Measurements from ENCODE around the gene PDPR. TPM values are rescaled to one million over a fixed set of nuclear protein-coding genes. Genes with fewer than 3 reads are reported as not detected.
"Not testable (repeated sequence)": the region's sequence is repeated elsewhere in the genome, so short reads cannot be mapped to it uniquely, and the experiment has no call there.

PDPR gene
- 15.3 and 29.9 TPM in 2 replicates for total RNA-seq (ENCODE audit: low replicate concordance)
- long read RNA-seq, partial matches to known transcripts = 0 of 6 reads
- long read RNA-seq, other reads (novel, unspliced or antisense) = 6 of 6 reads

DNA sequence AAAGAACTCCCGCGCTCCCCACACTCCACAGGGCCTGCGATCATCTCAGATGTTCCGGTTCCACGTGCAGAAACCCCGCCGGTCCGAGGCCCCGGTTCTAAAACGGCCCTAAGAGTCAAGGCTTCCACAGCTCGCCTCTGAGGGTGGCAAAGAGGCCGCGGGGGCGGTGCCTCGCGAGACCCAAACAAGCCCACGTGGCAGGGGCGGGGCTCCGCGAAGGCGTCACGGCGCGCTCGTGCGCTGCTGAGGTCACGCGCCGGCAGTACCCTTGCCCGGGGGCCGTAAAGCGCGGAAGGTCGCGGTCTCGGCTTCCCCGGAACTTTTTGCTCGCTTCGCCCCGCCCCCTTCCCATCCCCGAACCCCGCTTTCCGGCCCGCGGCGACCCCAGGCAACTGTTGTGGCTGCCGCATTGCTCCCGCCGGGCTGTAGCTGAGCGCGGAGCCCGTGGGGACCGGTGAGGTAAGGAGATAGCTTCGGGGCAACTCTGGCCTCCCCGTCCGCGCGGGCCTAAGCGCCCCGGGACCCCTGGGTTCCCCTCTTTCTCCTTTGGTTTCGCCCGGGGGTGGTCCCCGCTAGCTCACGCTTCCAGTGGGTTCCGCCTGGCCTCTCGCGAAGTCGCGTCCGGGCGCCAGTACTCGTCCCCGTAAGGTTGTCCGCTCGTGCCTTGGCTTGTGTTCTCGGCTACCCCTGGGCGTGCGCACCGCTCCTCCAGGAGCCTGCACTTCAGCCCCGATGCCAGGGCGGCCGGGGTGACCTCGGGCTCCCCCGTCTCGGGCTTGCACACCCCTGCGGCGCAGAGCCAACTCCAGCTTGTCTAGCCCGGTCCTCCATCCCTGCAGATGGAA, at the start of gene PDPR:
PDPR (plus strand) TSS at position 351 of the 845 bp plus-strand sequence. CDS start 6,161 bp downstream, outside the sequence.
- H3K36me3 Mint-ChIP-seq; H3K4me1 Mint-ChIP-seq (ENCODE audit: unreplicated experiment); H3K27me3 Mint-ChIP-seq; H3K9me3 Mint-ChIP-seq: not testable (repeated sequence)
- H3K27ac Mint-ChIP-seq = peak within 1 kb of the TSS; percentile 66
- peak; percentile 95 for DNase-seq (ENCODE audit: extremely low spot score, unreplicated experiment)
- peak within 1 kb of the TSS; percentile 93 for H3K4me3 Mint-ChIP-seq

DNA sequence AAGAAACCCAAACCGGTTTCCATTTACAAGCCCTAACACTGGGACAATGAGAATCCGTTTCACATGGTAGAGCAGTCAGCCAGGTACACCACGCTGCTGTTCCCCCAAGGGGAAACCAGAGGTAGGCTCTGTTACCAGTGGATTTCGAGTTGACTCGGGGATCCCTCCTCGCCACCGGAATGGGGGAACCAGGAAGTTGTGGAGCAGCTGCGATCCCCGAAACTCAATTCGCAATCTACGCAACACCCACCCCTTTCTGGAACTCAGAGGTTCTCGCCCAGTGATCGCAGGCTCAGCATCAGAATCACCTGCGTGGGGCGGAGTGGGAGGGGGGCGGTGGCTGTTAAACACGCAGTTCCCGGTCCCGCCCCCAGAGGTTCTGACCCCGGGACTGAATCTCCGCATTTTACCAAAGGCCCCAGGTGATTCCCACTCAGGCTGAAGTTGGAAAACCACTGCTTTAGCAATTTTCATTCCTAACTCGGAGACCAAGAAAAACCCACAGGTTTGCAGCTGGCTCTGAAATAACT, 49.2 kb upstream of the PDPR start:
- not testable (repeated sequence) for H3K36me3 Mint-ChIP-seq, H3K27me3 Mint-ChIP-seq, H3K9me3 Mint-ChIP-seq
- peak overlapping the region; percentile 88 for H3K27ac Mint-ChIP-seq
- H3K4me1 Mint-ChIP-seq (ENCODE audit: unreplicated experiment) = peaks cover 17% of the 10 kb centered on the region
- H3K4me3 Mint-ChIP-seq = peak overlapping the region; percentile 88
- DNase-seq (ENCODE audit: extremely low spot score, unreplicated experiment) = peak; percentile 68

DNA sequence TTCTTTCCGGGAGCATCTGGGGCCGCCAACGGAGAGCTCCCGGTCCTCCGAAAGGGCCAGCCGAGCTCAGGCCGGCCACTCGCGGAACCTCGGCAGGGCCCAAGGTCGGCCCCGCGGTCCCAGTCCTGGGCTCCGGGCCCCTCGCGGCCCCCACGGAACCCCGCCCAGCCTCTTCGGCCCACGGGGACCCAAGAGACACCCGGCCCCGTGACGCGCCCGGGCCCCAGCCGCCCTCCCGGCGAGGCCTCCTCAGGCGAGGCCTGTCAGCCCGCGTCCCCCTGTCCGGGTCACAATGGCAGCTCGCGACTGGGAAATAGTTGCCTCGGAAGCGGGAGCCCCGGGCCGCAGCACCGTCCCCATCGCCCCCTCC, 48.8 kb upstream of the PDPR start:
- not testable (repeated sequence) for H3K9me3 Mint-ChIP-seq

DNA sequence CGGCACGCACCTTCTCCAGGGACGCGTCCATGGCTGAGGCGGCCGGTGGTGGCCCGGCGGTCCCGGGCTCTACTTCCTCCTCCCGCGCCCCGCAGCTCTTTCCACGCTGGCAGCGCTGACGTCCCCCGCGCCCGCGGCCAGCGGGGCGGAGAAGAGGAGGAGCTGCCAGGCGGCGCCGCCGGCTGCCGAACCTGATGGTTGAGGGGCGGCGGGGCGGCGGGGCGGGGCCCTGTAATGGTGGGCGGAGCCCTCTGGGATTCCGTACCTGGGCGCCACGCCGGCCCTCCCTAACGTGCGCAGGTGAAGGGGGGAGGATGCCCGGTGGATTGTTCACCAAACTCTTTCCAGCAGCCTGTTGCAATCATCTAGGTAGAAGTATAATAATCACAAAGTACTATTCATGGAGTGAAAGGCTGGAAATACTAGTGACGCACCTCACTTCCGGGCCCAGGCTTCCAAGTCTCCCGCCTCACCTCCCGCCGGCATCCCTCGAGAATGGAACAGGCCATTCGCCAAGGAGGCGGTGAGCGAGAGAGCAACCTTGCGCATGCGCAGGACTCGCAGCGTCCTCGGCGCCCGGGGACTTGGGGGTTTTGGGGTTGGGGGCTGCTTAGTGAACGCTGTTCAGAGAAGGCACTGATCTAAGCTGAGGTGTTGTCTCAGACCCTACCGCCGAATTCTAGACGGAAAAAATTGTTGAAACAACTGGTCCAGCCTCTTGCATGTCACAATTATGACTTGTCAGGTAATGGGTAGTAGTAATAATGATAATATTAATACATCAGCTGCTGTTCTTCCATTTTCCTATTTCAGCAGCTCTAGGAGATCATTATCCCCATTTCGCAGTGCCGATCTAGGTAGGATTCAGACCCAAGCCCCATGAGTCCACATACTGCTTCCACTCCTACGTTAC, 48.1 kb upstream of the PDPR start:
- H3K36me3 Mint-ChIP-seq, H3K27me3 Mint-ChIP-seq, H3K9me3 Mint-ChIP-seq: not testable (repeated sequence)
- H3K27ac Mint-ChIP-seq = peak overlapping the region; percentile 86
- peaks cover 13% of the 10 kb centered on the region for H3K4me1 Mint-ChIP-seq (ENCODE audit: unreplicated experiment)
- peak overlapping the region; percentile 90 for H3K4me3 Mint-ChIP-seq
- DNase-seq (ENCODE audit: extremely low spot score, unreplicated experiment) = peak; percentile 91

More for the DNA sequence above, 48.8 kb upstream of the PDPR start:
- not testable (repeated sequence) for DNase-seq (ENCODE audit: extremely low spot score, unreplicated experiment); H3K27me3 Mint-ChIP-seq; H3K36me3 Mint-ChIP-seq
- Mint-ChIP-seq H3K4me3 (peak overlapping the region; percentile 88), H3K27ac (peak overlapping the region; percentile 88), H3K4me1 (ENCODE audit: unreplicated experiment) (peaks cover 17% of the 10 kb centered on the region)

DNA sequence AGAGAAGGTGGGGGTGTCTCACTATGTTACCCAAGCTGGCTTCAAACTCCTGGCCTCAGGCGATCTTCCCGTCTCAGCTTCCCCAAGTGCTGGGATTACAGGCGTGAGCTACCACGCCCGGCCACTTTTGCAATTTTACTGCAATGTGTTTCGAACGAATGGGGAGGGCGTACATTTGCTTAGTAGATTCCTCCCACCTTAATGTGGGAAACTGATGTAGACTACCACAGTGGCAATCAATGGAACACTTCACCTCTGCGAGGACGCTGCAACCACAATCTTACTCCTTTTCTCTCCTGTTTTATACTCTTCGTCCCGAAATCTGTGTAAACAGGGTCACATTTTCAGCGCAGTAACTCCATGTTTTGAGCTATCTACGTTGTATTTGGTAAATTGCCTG, 47.4 kb upstream of the PDPR start:
- Mint-ChIP-seq H3K4me1 (ENCODE audit: unreplicated experiment) (peaks cover 11% of the 10 kb centered on the region), H3K4me3 (peak overlapping the region; percentile 82), H3K27ac (peak overlapping the region; percentile 51)
- H3K36me3 Mint-ChIP-seq; H3K27me3 Mint-ChIP-seq; DNase-seq (ENCODE audit: extremely low spot score, unreplicated experiment); H3K9me3 Mint-ChIP-seq: not testable (repeated sequence)

DNA sequence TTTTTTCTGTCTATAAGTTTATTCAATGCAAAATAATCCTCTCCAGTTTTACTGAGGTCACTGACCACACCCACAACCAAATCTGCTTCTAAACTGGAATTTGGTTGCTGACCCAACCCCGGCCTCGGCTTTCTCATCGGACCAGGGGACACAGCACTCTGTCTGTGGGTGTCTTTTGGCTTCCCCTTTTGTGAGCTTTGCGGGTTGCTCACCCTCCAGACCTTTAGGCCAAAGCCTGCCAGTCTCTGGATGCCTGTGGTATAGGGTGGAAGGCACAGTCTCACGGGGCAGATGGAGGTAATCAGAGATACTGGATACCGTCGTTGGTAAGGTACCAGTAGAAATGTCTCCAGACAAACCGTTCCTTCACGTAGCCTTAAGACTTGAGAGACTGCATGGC, 35.1 kb upstream of the PDPR start:
- H3K4me1 Mint-ChIP-seq (ENCODE audit: unreplicated experiment); H3K4me3 Mint-ChIP-seq; H3K9me3 Mint-ChIP-seq; H3K27ac Mint-ChIP-seq; H3K36me3 Mint-ChIP-seq; DNase-seq (ENCODE audit: extremely low spot score, unreplicated experiment); H3K27me3 Mint-ChIP-seq: not testable (repeated sequence)

DNA sequence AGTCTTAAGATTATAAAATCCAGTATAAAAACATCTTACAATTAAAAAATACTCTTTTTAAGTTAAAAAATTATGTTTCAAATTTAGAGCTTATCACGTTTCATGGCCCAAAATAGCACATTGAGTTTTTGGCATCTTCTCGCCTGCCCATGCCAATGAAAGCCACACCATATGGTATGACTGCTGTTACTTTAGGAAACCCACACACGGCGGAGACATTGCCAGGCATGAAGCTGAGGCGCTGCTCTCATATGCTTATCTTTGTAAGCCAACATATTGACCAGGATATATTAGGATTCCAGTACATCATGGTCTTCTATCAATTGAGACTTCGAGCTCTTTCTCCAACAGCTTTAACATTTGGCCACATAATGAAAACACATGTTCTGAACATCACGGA, 32.9 kb upstream of the PDPR start:
- not testable (repeated sequence) for H3K4me3 Mint-ChIP-seq; H3K9me3 Mint-ChIP-seq; H3K27ac Mint-ChIP-seq; DNase-seq (ENCODE audit: extremely low spot score, unreplicated experiment); H3K4me1 Mint-ChIP-seq (ENCODE audit: unreplicated experiment); H3K27me3 Mint-ChIP-seq; H3K36me3 Mint-ChIP-seq

DNA sequence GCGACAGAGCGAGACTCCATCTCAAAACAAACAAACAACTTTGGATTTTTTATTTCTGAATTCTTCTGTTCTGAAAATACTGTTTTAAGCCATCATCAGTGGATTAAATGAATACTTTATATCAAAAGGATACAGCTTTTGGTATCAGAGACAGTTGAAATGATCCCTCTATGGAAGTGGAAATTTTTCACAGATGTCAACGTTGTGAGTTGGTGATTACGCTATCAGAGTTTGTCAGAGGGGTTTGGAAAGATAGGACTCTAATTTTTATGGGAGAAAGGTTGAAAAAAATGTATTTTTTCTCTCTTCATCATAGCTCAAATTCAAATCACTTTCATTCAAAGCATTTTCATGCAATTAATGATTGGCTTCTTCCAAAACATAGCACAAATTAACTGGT, 30.2 kb upstream of the PDPR start:
- H3K9me3 Mint-ChIP-seq; H3K4me3 Mint-ChIP-seq; H3K36me3 Mint-ChIP-seq; H3K27ac Mint-ChIP-seq; H3K27me3 Mint-ChIP-seq; DNase-seq (ENCODE audit: extremely low spot score, unreplicated experiment); H3K4me1 Mint-ChIP-seq (ENCODE audit: unreplicated experiment): not testable (repeated sequence)

DNA sequence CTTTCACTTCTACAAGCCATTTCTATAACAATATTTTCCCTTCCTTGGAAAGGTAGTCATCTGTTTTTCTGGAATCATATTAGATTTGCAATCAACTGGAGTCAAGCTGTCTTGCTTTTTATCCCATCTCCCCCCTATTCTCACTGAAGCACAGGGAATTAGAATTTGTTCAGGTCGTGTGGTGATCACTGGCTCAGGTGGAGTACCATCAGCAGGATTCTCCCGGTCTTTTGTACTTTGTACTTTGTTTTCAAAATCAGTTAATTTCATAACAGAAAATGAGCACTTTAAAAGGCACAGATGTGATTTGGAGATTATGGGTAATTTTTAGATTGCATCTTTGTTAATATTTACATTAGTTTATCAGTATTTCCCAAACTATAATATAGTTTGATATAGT, 26.0 kb upstream of the PDPR start:
- H3K9me3 Mint-ChIP-seq; DNase-seq (ENCODE audit: extremely low spot score, unreplicated experiment); H3K4me1 Mint-ChIP-seq (ENCODE audit: unreplicated experiment); H3K27me3 Mint-ChIP-seq; H3K36me3 Mint-ChIP-seq; H3K4me3 Mint-ChIP-seq; H3K27ac Mint-ChIP-seq: not testable (repeated sequence)

DNA sequence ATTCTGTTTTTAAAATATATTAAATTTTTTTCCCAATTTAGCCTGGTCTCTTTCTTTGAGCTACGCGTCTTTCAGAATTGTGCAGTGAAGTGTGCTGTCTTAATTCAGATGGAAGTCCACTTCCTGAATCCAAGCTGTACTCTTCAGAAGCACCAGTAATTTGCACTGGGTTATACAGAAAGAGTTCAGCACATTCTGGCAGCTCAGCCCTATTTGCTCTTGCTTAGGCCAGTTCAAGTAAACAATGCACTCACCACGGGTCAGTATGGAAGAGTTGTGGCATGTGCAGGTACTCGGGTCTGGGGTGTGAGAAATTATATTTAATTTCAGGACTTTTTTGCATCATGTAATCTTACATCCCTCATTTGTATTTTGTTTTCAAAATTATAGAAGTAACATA, 25.3 kb upstream of the PDPR start:
- H3K4me3 Mint-ChIP-seq; H3K4me1 Mint-ChIP-seq (ENCODE audit: unreplicated experiment); H3K9me3 Mint-ChIP-seq; H3K27ac Mint-ChIP-seq; DNase-seq (ENCODE audit: extremely low spot score, unreplicated experiment); H3K27me3 Mint-ChIP-seq; H3K36me3 Mint-ChIP-seq: not testable (repeated sequence)

DNA sequence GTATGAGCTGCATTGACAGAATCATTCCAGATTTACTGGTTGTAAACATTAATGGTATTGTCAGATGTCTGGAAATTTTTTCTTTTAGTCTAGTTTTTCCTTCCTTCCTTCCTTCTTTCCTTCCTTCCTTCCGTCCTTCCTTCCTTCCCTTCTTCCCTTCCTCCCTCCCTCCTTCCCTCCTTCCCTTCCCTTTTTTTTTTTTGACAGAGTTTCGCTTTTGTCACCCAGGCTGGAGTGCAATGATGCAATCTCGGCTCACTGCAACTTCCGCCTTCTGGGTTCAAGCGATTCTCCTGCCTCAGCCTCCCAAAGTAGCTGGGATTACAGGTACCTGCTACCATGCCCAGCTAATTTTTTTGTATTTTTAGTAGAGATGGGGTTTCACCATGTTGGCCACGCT, 24.8 kb upstream of the PDPR start:
- H3K27ac Mint-ChIP-seq; H3K4me1 Mint-ChIP-seq (ENCODE audit: unreplicated experiment); H3K4me3 Mint-ChIP-seq; H3K27me3 Mint-ChIP-seq; H3K36me3 Mint-ChIP-seq; DNase-seq (ENCODE audit: extremely low spot score, unreplicated experiment); H3K9me3 Mint-ChIP-seq: not testable (repeated sequence)

DNA sequence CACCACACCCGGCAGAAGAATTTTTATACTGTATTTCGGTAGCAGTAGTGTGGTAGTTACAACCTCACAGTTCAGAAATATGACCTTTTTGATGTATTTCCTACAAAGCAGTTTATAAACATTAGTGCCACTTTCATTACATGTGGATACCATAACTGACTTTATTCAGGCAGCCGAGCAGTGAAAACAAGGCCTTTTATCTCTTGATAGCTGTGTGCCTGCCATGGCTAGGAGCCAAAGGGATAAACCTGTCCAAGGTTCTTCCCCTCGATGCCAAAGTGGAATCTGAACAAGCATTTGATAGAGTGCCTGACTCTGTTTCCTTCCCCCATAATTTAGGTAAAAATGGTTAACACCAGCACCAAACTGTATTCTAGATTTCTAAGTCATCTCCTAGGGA, 23.0 kb upstream of the PDPR start:
- not testable (repeated sequence) for H3K27me3 Mint-ChIP-seq; H3K4me1 Mint-ChIP-seq (ENCODE audit: unreplicated experiment); H3K4me3 Mint-ChIP-seq

DNA sequence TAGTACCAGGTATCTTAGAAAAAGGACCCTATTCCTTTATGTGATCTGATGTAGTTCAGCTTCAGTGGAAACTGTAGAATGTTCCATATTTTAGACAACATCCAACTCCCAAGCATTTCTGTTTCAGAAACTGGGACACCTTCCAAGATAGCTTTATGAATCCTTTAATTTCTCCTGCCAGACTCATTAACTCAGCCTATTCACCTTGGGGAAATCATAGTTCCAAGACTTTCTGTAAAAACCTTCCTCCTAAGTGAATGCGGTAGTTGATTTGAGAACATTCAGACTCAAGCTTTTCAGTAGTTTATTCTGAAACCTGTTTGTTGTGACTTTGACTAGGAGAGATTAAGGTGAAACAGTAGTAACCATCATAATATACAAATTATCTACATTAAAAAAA, 20.0 kb upstream of the PDPR start:
- not testable (repeated sequence) for H3K4me3 Mint-ChIP-seq; H3K36me3 Mint-ChIP-seq; H3K27ac Mint-ChIP-seq; H3K4me1 Mint-ChIP-seq (ENCODE audit: unreplicated experiment); H3K9me3 Mint-ChIP-seq; DNase-seq (ENCODE audit: extremely low spot score, unreplicated experiment); H3K27me3 Mint-ChIP-seq

More for the DNA sequence above, 23.0 kb upstream of the PDPR start:
- H3K27ac Mint-ChIP-seq; H3K9me3 Mint-ChIP-seq; DNase-seq (ENCODE audit: extremely low spot score, unreplicated experiment); H3K36me3 Mint-ChIP-seq: not testable (repeated sequence)
